Activated CD4-positive, alpha-beta T cell treated with anti-CD3 and anti-CD28 coated beads for 36 hours (primary cell): ENCODE measurements around the gene ICAM5. TPM values are rescaled to one million over a fixed set of nuclear protein-coding genes. Genes with fewer than 3 reads are reported as not detected.

Experiments
- ATAC-seq: fragments of 200-7000 bp; cut with Tn5 transposase; one replicate; pipeline ENCODE4 v1.10.0; 2021; ENCODE audit warnings: mild to moderate bottlenecking, moderate library complexity
- CTCF ChIA-PET: fragments of 350-600 bp; sonication (Branson Sonifier 250); formaldehyde crosslinking; loops from one replicate; lab custom pipeline; 2021; ENCODE audit warnings: antibody characterized with exemption; lab: Charles Lee
- POLR2A ChIA-PET: fragments of 350-600 bp; sonication (Branson Sonifier 250); formaldehyde crosslinking; loops from one replicate; lab custom pipeline; 2021; ENCODE audit warnings: antibody characterized with exemption, inconsistent platforms; lab: Charles Lee
- DNase-seq: peaks from one replicate; pipeline ENCODE4 v3.0.0-alpha.2; 2020
- H3K27ac Mint-ChIP-seq: one replicate; pipeline ENCODE4 v1.8.0; 2021; ENCODE audit warnings: mixed read lengths
- H3K27me3 Mint-ChIP-seq: one replicate; pipeline ENCODE4 v1.8.0; 2021; ENCODE audit warnings: mixed read lengths
- H3K36me3 Mint-ChIP-seq: one replicate; pipeline ENCODE4 v1.8.0; 2021; ENCODE audit warnings: low read depth, mixed read lengths
- H3K4me1 Mint-ChIP-seq: one replicate; pipeline ENCODE4 v1.8.0; 2021; ENCODE audit warnings: mixed read lengths
- H3K4me3 Mint-ChIP-seq: one replicate; pipeline ENCODE4 v1.8.0; 2021; ENCODE audit warnings: mild to moderate bottlenecking, moderate library complexity, mixed read lengths
- H3K9me3 Mint-ChIP-seq: one replicate; pipeline ENCODE4 v1.8.0; 2021; ENCODE audit warnings: low read depth, mixed read lengths
- intact Hi-C, 2 experiments: fragments of 100-400 bp; cut with DNase I in 1 of 2; cut with micrococcal nuclease in 1 of 2; formaldehyde crosslinking; loops; one replicate each; pipeline versions ENCODE4 v1.14.2 to v1.15.1; 2022 to 2024; cut with DNase I, micrococcal nuclease
- total RNA-seq, 2 experiments: library from RNA; stranded (reverse); gene quantifications; one replicate each; pipeline ENCODE4 v1.2.3, GENCODE V29; 2021

The ICAM5 gene
- total RNA-seq, 2 experiments from 2014 or later: 1.9 TPM

- ChIA-PET CTCF (interaction anchor here (1.2 to 6.9 kb wide), 3 partner anchors 13 to 131 kb away, joined by 4 to 101 read pairs (median 82); partner anchors contain the start of genes ICAM1 and ICAM4), POLR2A (no interaction called here)
- H3K4me1 Mint-ChIP-seq: peaks cover 36% of the 10 kb centered on the region
- ATAC-seq (no peak), DNase-seq (no peak)
- H3K27me3 Mint-ChIP-seq: no peaks in the 10 kb centered on the region
- no peak overlapping the region for H3K4me3 Mint-ChIP-seq
- no peak overlapping the region for H3K27ac Mint-ChIP-seq
- intact Hi-C loops: loop anchor here (5.0 to 10.0 kb wide), 2 partner anchors 76 to 1118 kb away; partner anchors contain the start of genes RAVER1 (in 1 of the 2) and SWSAP1 (in 1 of the 2)
- H3K36me3 Mint-ChIP-seq: peaks cover 64% of the 10 kb centered on the region
- no peaks in the 10 kb centered on the region for H3K9me3 Mint-ChIP-seq
Observed at GRCh38 chr19:10256551-10256950, 33.2 kb upstream of the ICAM5 start.

DNA sequence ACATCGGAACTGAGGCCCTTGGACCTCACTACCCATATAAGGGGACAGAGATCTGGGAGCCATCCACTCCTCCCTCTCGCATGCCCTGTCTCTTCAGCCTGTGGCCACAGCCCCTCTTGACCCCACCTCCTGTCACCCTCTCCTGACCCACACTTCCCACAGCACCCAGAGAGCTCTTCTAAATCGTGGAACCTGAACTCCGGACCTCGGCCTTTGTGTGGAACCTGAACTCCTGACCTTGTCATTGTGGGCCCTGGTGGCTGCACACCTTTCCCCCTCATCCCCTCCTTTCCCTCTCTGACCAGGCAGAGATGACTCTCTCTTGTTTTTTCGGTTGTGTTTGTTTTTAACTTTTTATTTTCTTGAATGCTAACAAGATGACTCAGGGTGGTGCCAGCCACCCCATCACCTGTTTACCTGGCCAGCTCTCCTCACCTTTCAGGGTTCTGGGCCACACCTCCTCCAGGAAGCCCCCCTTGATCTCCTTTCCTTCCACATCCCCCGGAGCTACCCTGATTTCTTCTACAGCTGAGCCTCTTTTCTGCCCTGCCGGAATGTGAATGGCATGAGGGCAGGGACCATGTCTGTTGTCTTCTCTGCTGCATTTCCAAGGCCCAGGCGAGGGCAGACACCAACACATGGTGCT, 32.7 kb upstream of the ICAM5 start:
- POLR2A ChIA-PET: no interaction called here
- CTCF ChIA-PET: interaction anchor here (0.6 to 6.9 kb wide), 6 partner anchors 13 to 226 kb away, joined by 3 to 101 read pairs (median 14); partner anchors contain the start of genes ICAM1, ICAM4 and TYK2
- no peak for ATAC-seq

GRCh38 chr19:10258080-10258710, 31.6 kb upstream of the ICAM5 start:
- ATAC-seq: no peak
- ChIA-PET CTCF (interaction anchor here (0.6 to 6.9 kb wide), 21 partner anchors 8 to 327 kb away, joined by 3 to 101 read pairs (median 4); partner anchors contain the start of genes ICAM1, ICAM5 and TYK2), POLR2A (interaction anchor here (0.6 to 3.8 kb wide), 5 partner anchors 9 to 133 kb away, joined by 3 to 53 read pairs (median 6); partner anchors contain the start of gene ICAM1)
- peaks cover 34% of the 10 kb centered on the region for H3K4me1 Mint-ChIP-seq
- DNase-seq: no peak
- H3K4me3 Mint-ChIP-seq: no peak overlapping the region
- H3K27me3 Mint-ChIP-seq: no peaks in the 10 kb centered on the region
- no peak overlapping the region for H3K27ac Mint-ChIP-seq
- peaks cover 55% of the 10 kb centered on the region for H3K36me3 Mint-ChIP-seq
- intact Hi-C loops: loop anchor here (2.0 to 10.0 kb wide), 3 partner anchors 74 to 1117 kb away; partner anchors contain the start of genes TYK2 (in 2 of the 2), RAVER1 (in 1 of the 2) and SWSAP1 (in 1 of the 2)
- no peaks in the 10 kb centered on the region for H3K9me3 Mint-ChIP-seq

More for the DNA sequence above, 32.7 kb upstream of the ICAM5 start:
- intact Hi-C loops: loop anchor here (5.0 to 10.0 kb wide), 2 partner anchors 75 to 1118 kb away; partner anchors contain the start of genes RAVER1 (in 1 of the 2) and SWSAP1 (in 1 of the 2)
- Mint-ChIP-seq H3K4me3 (no peak overlapping the region), H3K27me3 (no peaks in the 10 kb centered on the region), H3K9me3 (no peaks in the 10 kb centered on the region), H3K4me1 (peaks cover 37% of the 10 kb centered on the region), H3K36me3 (peaks cover 62% of the 10 kb centered on the region), H3K27ac (no peak overlapping the region)
- no peak for DNase-seq

DNA sequence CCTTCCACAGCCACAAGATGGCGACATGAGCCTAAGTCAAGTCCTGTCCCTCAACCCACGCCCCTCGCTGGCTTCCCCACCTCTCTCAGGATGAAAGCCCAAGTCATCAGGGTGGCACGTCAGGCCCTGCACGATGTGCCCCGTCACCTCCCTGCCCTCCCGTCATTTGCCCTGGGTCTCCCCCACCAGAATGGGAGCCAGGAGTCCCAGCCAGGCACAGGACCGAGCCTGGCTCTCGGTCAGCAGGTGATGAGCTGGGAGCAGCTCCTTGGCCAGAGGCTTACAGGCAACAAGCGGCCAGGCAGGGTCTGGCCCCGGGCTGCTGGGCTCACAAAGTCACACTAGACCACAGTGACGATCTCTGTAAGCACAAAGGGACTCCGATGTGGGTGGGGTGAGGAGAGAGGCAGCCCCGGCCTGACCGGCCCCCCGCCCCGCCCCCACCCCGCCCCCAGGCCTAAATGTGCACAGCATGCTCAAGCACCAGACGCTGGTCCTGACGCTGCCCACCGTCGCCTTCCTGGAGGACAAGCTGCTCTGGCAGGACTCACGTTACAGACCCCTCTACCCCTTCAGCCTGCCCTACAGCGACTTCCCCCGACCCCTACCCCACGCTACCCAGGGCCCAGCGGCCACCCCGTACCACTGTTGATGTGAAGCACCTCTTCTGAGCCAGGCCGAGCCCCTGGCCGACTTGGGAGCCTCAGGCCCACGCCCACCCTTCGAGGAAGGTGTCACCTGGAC, 30.4 kb upstream of the ICAM5 start:
- Mint-ChIP-seq H3K4me3 (peak overlapping the region; percentile 53), H3K4me1 (peaks cover 26% of the 10 kb centered on the region), H3K9me3 (no peaks in the 10 kb centered on the region), H3K27ac (peak overlapping the region; percentile 90), H3K36me3 (peaks cover 48% of the 10 kb centered on the region), H3K27me3 (no peaks in the 10 kb centered on the region)
- DNase-seq (peak; percentile 99), ATAC-seq (peak; percentile 73)
- intact Hi-C loops: loop anchor here (1.0 to 10.0 kb wide), 5 partner anchors 73 to 1115 kb away; partner anchors contain the start of genes TYK2 (in 2 of the 2), CDC37 (in 1 of the 2), RAVER1 (in 1 of the 2) and SWSAP1 (in 1 of the 2)
- POLR2A ChIA-PET: interaction anchor here (0.5 to 3.8 kb wide), 8 partner anchors 8 to 149 kb away, joined by 3 to 53 read pairs (median 5); partner anchors contain the start of genes ICAM1 and ICAM5
- CTCF ChIA-PET: interaction anchor here (0.6 to 6.9 kb wide), 40 partner anchors 9 to 224 kb away, joined by 3 to 101 read pairs (median 4); partner anchors contain the start of genes ANGPTL6, CDC37, ICAM1 and ICAM4

- POLR2A ChIA-PET: interaction anchor here (0.9 to 3.8 kb wide), 6 partner anchors 11 to 148 kb away, joined by 3 to 53 read pairs (median 4); partner anchors contain the start of genes ICAM1, ICAM5 and TYK2
- ATAC-seq: peak; percentile 86
- H3K4me1 Mint-ChIP-seq: peaks cover 24% of the 10 kb centered on the region
Observed at GRCh38 chr19:10260141-10260584, 29.6 kb upstream of the ICAM5 start.

DNA sequence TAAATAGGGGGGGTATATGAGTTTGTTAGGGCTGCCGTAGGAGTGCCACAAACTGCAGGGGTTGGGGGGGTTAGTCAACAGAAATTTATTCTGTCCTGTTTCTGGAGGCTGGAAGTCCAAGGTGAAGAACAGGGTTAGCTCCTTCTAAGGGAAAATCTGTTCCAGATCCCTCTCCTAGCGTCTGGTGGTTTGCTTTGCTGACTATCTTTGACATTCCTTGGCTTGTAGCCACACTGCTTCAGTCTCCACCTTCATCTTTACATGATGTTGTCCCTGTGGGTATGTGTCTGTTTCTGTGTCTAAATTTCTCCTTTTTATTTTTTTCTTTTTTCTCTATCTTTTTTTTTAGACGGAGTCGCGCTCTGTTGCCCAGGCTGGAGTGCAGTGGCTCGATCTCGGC, 27.0 kb upstream of the ICAM5 start:
- POLR2A ChIA-PET: no interaction called here

More at GRCh38 chr19:10260141-10260584, 29.6 kb upstream of the ICAM5 start:
- Mint-ChIP-seq H3K27ac (peak overlapping the region; percentile 90), H3K4me3 (peak overlapping the region; percentile 53), H3K36me3 (peaks cover 41% of the 10 kb centered on the region), H3K9me3 (no peaks in the 10 kb centered on the region), H3K27me3 (no peaks in the 10 kb centered on the region)
- CTCF ChIA-PET: interaction anchor here (0.7 to 6.9 kb wide), 29 partner anchors 10 to 219 kb away, joined by 3 to 101 read pairs (median 4); partner anchors contain the start of genes ANGPTL6, CDC37, ICAM1 and ICAM4
- intact Hi-C loops: loop anchor here in 1 of 2 experiments (2.0 kb wide), 1 partner anchor 57 kb away; the partner anchor contains the start of gene FDX2
- peak; percentile 89 for DNase-seq

DNA sequence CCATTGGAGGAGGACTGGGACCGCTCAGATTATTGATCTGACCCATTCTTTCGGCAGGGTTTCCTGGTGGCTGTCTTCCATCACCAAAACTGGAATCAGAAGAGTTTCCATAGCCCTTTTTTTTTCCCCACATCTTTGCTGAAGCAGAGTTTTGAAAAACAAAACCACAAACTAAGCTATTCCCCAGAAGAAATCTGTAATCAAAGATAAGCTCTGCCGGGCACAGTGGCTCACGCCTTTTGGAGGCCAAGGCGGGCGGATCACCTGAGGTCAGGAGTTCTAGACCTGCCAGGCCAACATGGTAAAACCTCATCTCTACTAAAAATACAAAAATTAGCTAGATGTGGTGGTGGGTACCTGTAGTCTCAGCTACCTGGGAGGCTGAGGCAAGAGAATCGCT, 23.0 kb upstream of the ICAM5 start:
- Mint-ChIP-seq H3K27me3 (no peaks in the 10 kb centered on the region), H3K36me3 (peaks cover 2% of the 10 kb centered on the region), H3K9me3 (no peaks in the 10 kb centered on the region), H3K4me3 (no peak overlapping the region), H3K27ac (no peak overlapping the region), H3K4me1 (peaks cover 20% of the 10 kb centered on the region)
- intact Hi-C loops: loop anchor here in 1 of 2 experiments (5.0 kb wide), 1 partner anchor 36 kb away; no protein-coding TSS in a partner anchor
- ChIA-PET POLR2A (interaction anchor here (0.5 to 1.0 kb wide), 3 partner anchors 8 to 134 kb away, joined by 3 to 7 read pairs (median 6); no protein-coding TSS in a partner anchor), CTCF (interaction anchor here (1.4 to 9.2 kb wide), 3 partner anchors 7 to 122 kb away, joined by 4 to 165 read pairs (median 82); partner anchors contain the start of gene TYK2)
- no peak for DNase-seq
- ATAC-seq: no peak

More for the DNA sequence above, 27.0 kb upstream of the ICAM5 start:
- ATAC-seq (no peak), DNase-seq (no peak)
- Mint-ChIP-seq H3K27ac (no peak overlapping the region), H3K4me3 (no peak overlapping the region), H3K4me1 (peaks cover 24% of the 10 kb centered on the region), H3K36me3 (peaks cover 21% of the 10 kb centered on the region), H3K27me3 (no peaks in the 10 kb centered on the region), H3K9me3 (no peaks in the 10 kb centered on the region)
- CTCF ChIA-PET: interaction anchor here (6.9 kb wide), 1 partner anchor 125 kb away, joined by 101 read pairs; no protein-coding TSS in a partner anchor
- intact Hi-C loops: no loop called here

- Mint-ChIP-seq H3K4me1 (peaks cover 31% of the 10 kb centered on the region), H3K4me3 (no peak overlapping the region), H3K27ac (no peak overlapping the region), H3K9me3 (no peaks in the 10 kb centered on the region), H3K36me3 (peaks cover 10% of the 10 kb centered on the region), H3K27me3 (no peaks in the 10 kb centered on the region)
- ChIA-PET CTCF (interaction anchor here (0.7 to 9.2 kb wide), 8 partner anchors 9 to 160 kb away, joined by 3 to 165 read pairs (median 14); partner anchors contain the start of genes ICAM4 and TYK2), POLR2A (interaction anchor here (1.0 kb wide), 1 partner anchor 9 kb away, joined by 6 read pairs; no protein-coding TSS in a partner anchor)
- no peak for DNase-seq
- no peak for ATAC-seq
- intact Hi-C loops: loop anchor here in 1 of 2 experiments (5.0 kb wide), 1 partner anchor 34 kb away; no protein-coding TSS in a partner anchor
Observed at GRCh38 chr19:10268071-10268470, 21.7 kb upstream of the ICAM5 start.

DNA sequence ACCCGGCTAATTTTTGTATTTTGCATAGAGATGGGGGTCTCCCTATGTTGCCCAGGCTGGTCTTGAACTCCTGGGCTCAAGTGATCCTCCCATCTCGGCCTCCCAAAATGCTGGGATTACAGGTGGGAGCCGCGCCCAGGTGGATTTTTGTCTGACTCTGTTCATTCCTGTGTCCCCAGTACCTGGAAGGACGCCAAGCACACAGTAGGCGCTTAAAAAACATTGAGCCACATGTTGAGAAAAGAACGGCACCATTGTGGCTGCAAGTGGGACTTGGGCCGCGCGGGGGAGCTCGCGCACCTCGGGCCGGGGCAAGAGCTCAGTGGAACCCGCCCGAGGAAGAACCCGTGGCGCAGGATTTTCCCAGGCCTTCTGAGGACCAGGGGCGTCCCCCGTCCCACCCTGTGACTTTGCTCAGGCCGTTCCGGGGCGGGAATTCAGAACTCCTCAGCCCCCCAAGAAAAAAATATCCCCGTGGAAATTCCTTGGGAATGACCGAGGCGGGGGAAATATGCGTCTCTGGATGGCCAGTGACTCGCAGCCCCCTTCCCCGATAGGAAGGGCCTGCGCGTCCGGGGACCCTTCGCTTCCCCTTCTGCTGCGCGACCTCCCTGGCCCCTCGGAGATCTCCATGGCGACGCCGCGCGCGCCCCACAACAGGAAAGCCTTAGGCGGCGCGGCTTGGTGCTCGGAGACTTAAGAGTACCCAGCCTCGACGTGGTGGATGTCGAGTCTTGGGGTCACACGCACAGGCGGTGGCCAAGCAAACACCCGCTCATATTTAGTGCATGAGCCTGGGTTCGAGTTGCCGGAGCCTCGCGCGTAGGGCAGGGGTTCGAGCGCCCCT, 20.2 kb upstream of the ICAM5 start:
- H3K9me3 Mint-ChIP-seq: no peaks in the 10 kb centered on the region
- peak overlapping the region; percentile 80 for H3K4me3 Mint-ChIP-seq
- DNase-seq (peak; percentile 94), ATAC-seq (peak; percentile 62)
- peaks cover 14% of the 10 kb centered on the region for H3K36me3 Mint-ChIP-seq
- no peaks in the 10 kb centered on the region for H3K27me3 Mint-ChIP-seq
- H3K27ac Mint-ChIP-seq: peak overlapping the region; percentile 91
- POLR2A ChIA-PET: interaction anchor here (0.7 to 3.5 kb wide), 7 partner anchors 9 to 136 kb away, joined by 3 to 53 read pairs (median 7); partner anchors contain the start of genes DNMT1, RAVER1 and TYK2
- intact Hi-C loops: loop anchor here (1.0 to 5.0 kb wide), 7 partner anchors 19 to 134 kb away; partner anchors contain the start of genes ICAM5 (in 2 of the 2), TYK2 (in 2 of the 2), CDC37 (in 1 of the 2) and ICAM3 (in 1 of the 2)
- CTCF ChIA-PET: interaction anchor here (0.6 to 9.2 kb wide), 20 partner anchors 10 to 192 kb away, joined by 3 to 165 read pairs (median 4); partner anchors contain the start of genes ICAM4, ICAM5 and TYK2
- H3K4me1 Mint-ChIP-seq: peaks cover 35% of the 10 kb centered on the region
